ENCODE measurements around the gene C10orf62. TPM values are rescaled to one million over a fixed set of nuclear protein-coding genes. Genes with fewer than 3 reads are reported as not detected.
"Not testable (repeated sequence)": the region's sequence is repeated elsewhere in the genome, so short reads cannot be mapped to it uniquely, and the experiment has no call there.

C10orf62 gene
- total RNA-seq, 4 donors from 2014 or later: 0.46 TPM; not detected in 3

DNA sequence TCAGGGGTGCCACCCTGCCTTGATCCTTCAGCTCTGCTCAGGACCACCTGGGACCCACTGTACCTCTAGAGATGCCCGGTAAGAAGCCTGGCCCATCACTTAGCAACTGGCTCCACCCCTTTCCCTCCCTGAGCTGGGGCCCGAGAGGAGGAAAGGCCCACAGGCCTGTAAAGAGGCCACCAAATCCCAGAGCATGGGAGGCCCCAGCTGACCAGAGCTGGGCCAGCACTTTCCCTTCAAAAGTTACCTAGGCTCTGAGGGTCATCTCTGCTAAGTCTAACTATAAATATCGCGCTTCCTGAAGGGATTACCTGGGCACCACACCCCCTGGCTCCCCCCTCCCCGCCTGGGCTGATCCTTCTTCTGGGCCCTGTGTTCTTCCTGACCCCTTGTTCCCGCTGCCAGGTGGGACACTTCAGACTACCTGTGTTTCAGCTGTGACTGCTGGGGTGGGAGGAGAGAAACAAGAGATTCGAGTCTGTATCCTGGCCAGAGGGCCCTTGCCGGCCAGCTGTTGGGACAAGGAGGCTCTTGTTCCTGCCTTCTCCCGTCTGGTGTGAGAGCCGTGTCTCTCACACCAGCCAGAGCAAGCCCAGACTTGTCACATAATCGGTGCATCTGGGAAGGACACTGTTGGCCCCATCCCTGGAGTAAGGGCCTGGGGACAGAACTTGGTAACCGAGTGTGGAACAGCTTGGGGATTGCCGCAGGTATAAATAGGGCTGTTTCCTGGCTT lies 39.8 kb upstream of the C10orf62 start:
- Histone ChIP-seq H3K4me3 (no peak overlapping the region), H3K27ac (replicated peaks in 1 of 4) (peak overlapping the region; percentile 41 to 55 (median 46)), H3K27me3 (no peaks in the 10 kb centered on the region), H3K9me3 (no peaks in the 10 kb centered on the region), H3K4me1 (peaks cover 34 to 45% (median 40%) of the 10 kb centered on the region in 4 donors), H3K36me3 (no peaks in the 10 kb centered on the region)
- WGBS: 63% methylated on average over 13 of the region's 13 CpGs
- DNase-seq (ENCODE audit: extremely low spot score): no peak
- TF ChIP-seq POLR2A (IDR thresholded peaks at IDR 0.05; ENCODE audit: low read depth) (no peak), POLR2AphosphoS5 (IDR thresholded peaks at IDR 0.05) (no peak), EP300 (IDR thresholded peaks at IDR 0.05) (no peak)
- TF ChIP-seq, protein P1, sequence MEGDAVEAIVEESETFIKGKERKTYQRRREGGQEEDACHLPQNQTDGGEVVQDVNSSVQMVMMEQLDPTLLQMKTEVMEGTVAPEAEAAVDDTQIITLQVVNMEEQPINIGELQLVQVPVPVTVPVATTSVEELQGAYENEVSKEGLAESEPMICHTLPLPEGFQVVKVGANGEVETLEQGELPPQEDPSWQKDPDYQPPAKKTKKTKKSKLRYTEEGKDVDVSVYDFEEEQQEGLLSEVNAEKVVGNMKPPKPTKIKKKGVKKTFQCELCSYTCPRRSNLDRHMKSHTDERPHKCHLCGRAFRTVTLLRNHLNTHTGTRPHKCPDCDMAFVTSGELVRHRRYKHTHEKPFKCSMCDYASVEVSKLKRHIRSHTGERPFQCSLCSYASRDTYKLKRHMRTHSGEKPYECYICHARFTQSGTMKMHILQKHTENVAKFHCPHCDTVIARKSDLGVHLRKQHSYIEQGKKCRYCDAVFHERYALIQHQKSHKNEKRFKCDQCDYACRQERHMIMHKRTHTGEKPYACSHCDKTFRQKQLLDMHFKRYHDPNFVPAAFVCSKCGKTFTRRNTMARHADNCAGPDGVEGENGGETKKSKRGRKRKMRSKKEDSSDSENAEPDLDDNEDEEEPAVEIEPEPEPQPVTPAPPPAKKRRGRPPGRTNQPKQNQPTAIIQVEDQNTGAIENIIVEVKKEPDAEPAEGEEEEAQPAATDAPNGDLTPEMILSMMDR (IDR thresholded peaks at IDR 0.05): no peak
- intact Hi-C loops (cut with DNase I): loop anchor here (5.0 kb wide), 2 partner anchors 52 to 147 kb away; partner anchors contain the start of genes MMS19, RRP12 and UBTD1

DNA sequence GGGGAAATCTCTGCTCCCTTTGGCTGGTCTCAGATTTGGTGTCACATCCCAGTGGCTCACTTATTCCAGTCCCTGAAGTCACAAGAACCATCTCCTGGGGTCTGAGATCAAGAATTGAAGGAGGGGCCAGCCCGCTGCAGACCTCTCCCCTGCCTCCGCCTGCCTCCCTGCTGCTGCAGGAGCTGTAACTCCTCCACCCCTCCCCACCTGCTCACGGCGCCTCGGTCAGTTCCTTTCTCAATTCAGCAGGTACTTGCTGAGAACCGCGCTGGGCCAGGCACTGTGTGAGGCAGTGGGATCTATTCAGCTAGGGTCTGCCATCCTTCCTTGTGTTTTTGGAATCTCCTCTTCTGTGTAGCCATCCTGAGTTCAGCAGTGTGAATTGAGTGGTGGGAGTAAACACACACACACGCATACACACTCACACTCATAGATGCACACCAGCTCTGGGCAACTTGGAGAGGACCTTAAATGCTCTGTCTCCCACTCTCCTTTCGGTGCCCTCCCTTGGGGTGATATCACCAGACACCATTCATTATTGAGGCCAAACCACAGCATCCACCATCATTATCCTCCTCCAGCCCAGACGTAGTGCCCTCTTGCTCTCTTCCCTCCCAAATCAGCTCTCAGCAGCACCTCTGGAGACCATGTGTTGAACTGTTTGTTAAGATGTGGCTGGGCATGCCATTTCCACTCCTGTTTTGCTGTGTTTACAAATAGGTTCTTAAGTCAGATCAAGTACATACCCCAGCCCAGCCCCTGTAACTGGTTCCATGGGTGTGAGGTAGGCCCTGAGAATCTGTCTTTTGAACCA lies 39.0 kb upstream of the C10orf62 start:
- Histone ChIP-seq H3K9me3 (no peaks in the 10 kb centered on the region), H3K36me3 (no peaks in the 10 kb centered on the region), H3K4me3 (no peak overlapping the region), H3K27me3 (no peaks in the 10 kb centered on the region), H3K27ac (replicated peaks in 1 of 4) (peak overlapping the region; percentile 41 to 55 (median 46)), H3K4me1 (peaks cover 34 to 45% (median 40%) of the 10 kb centered on the region in 4 donors)
- intact Hi-C loops (cut with DNase I): loop anchor here (5.0 kb wide), 2 partner anchors 53 to 148 kb away; partner anchors contain the start of genes MMS19, RRP12 and UBTD1
- DNase-seq (ENCODE audit: extremely low spot score): no peak
- 80% methylated on average over 8 of the region's 10 CpGs for WGBS
- TF ChIP-seq, protein P1 (IDR thresholded peaks at IDR 0.05): no peak
- TF ChIP-seq EP300 (IDR thresholded peaks at IDR 0.05) (no peak), POLR2A (IDR thresholded peaks at IDR 0.05; ENCODE audit: low read depth) (no peak), POLR2AphosphoS5 (IDR thresholded peaks at IDR 0.05) (no peak)

DNA sequence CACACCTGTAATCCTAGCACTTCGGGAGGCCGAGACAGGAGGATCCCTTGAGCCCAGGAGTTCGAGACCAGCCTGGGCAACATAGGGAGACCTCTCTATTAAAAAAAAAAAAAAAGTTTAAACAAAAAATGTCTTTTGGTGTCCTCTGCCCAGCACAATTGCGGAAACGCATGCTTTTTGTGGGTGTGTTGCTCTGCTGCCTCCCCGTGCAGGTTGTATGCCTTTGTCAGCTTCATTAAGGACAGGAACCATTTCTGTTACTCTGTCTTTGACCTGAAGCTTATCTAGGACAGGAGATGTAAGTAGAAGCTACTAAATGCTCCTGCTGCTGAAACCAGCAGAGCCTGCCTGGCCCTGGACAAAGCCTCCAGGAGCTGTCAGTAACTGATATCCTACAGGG lies 38.2 kb upstream of the C10orf62 start:
- intact Hi-C loops (cut with DNase I): loop anchor here (5.0 kb wide), 2 partner anchors 54 to 149 kb away; partner anchors contain the start of genes MMS19, RRP12 and UBTD1
- WGBS: 81% methylated on average over 6 of the region's 6 CpGs
- H3K4me1 ChIP-seq: peaks cover 34 to 45% (median 40%) of the 10 kb centered on the region in 4 donors
- TF ChIP-seq EP300 (IDR thresholded peaks at IDR 0.05) (no peak), POLR2AphosphoS5 (IDR thresholded peaks at IDR 0.05) (no peak), POLR2A (IDR thresholded peaks at IDR 0.05; ENCODE audit: low read depth) (no peak)
- TF ChIP-seq, protein P1 (IDR thresholded peaks at IDR 0.05): no peak
- no peak for DNase-seq (ENCODE audit: extremely low spot score)
- no peaks in the 10 kb centered on the region for H3K36me3 ChIP-seq
- H3K27ac ChIP-seq (replicated peaks in 1 of 4): no peak overlapping the region
- no peaks in the 10 kb centered on the region for H3K27me3 ChIP-seq
- H3K9me3 ChIP-seq: no peaks in the 10 kb centered on the region
- H3K4me3 ChIP-seq: no peak overlapping the region

DNA sequence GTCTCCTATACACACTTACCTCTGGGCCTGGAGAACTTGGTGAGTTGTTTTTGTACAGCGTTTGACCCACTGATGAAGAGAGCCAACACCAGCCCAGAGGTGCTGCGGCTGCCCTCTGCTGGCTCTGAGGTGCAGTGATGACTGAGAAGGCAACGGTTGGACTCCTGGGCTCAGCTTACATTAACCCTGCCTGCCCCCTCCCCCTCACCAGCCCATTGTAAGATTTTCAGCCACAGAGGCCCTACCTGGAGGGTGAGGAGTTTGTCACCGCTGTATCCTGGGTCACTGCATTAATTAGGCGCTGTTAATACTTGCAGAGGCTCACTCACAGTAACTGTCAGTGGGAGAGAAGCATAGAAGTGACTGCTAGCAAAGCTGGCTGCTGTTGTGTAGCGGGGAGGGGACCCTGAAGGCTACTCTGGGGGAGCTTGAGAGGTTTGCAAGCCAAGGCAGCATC lies 35.9 kb upstream of the C10orf62 start:
- Histone ChIP-seq H3K9me3 (no peaks in the 10 kb centered on the region), H3K4me3 (no peak overlapping the region), H3K27ac (replicated peaks in 1 of 4) (peak overlapping the region in 1 of 4 donors; percentile 3), H3K4me1 (peaks cover 24 to 31% (median 28%) of the 10 kb centered on the region in 4 donors), H3K36me3 (no peaks in the 10 kb centered on the region), H3K27me3 (no peaks in the 10 kb centered on the region)
- WGBS: 37% methylated on average over 4 of the region's 6 CpGs
- intact Hi-C loops (cut with DNase I): loop anchor here (1.0 to 5.0 kb wide), 3 partner anchors 56 to 151 kb away; partner anchors contain the start of genes MMS19, RRP12 and UBTD1
- TF ChIP-seq, protein P1 (IDR thresholded peaks at IDR 0.05): peak; percentile 76 to 90 (median 87)
- peak; percentile 29 to 73 for TF ChIP-seq POLR2AphosphoS5 (IDR thresholded peaks at IDR 0.05)
- no peak for TF ChIP-seq POLR2A (IDR thresholded peaks at IDR 0.05; ENCODE audit: low read depth)
- DNase-seq (ENCODE audit: extremely low spot score): no peak

DNA sequence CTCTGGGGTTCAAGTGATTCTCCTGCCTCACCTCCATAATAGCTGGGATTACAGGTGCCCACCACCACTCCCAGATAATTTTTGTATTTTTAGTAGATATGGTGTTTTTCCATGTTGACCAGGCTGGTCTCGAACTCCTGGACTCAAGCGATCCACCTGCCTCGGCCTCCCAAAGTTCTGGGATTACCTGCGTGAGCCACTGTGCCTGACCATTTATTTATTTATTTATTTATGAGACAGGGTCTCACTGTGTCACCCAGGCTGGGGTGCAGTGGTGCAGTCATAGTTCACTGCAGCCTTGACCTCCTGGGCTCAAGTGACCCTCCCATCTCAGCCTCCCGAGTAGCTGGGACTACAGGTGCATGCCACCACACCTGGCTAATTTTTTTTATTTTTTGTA lies 35.2 kb upstream of the C10orf62 start:
- not testable (repeated sequence) for H3K27me3 ChIP-seq; H3K27ac ChIP-seq (replicated peaks in 1 of 4); H3K36me3 ChIP-seq; H3K9me3 ChIP-seq; DNase-seq (ENCODE audit: extremely low spot score); H3K4me3 ChIP-seq
- intact Hi-C loops (cut with DNase I): loop anchor here (5.0 kb wide), 2 partner anchors 57 to 152 kb away; partner anchors contain the start of genes MMS19, RRP12 and UBTD1
- H3K4me1 ChIP-seq: peaks cover 20 to 24% (median 23%) of the 10 kb centered on the region in 4 donors
- 96% methylated on average over 5 of the region's 5 CpGs for WGBS

DNA sequence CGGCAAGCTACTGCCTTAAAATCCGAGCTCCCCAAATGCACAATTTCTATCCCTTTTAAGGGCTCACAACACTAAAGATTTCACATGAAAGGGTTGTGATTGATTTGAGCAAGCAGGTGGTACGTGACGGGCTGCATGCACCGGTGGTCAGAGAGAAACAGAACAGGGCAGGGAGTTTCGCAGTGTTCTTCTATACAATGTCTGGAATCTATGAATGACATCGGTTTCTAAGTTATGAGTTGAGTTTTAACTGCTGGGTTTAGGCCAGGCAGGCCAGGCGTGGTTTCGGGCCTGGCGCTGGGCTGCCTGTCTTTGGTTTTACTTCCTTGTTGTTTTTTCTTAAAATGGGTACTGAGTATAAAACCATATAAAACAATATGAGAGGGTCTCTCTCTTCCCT lies 34.0 kb upstream of the C10orf62 start:
- 92% methylated on average over 7 of the region's 10 CpGs for WGBS

DNA sequence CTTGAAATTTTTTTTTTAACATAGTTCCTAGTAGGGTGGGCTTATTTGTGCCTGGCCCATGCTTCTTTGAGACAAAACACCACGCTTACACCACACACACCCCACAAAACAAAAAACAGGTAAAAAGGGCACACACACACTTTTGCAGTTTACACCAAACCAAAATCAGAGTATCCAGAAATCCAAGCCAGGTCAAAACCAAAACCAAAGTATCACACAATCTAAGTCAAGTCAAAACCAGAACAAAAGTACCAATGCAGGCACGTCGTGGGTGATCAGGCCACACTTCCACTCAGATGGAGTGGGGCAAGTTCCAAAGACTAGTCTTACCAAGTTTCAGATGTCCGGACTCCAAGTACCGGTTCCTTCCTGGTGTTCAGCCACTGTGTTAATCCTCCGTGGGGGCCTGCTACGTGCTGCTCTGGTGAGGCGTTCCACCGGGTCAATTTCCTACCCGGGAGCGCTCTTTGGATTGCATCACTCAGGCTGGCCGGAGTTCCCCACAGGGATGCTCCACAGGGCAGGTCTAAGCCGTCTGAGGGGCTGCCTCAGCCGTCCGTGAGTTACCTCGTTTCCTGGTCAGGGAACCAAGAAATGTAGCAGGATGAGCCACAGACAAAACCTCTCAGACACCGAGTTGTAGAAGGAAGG lies 28.7 kb upstream of the C10orf62 start:
- H3K4me1 ChIP-seq; intact Hi-C loops (cut with DNase I); H3K36me3 ChIP-seq; H3K9me3 ChIP-seq; DNase-seq (ENCODE audit: extremely low spot score); H3K27me3 ChIP-seq: not testable (repeated sequence)
- 94% methylated on average over 15 of the region's 17 CpGs for whole genome bisulfite sequencing
- H3K4me3 ChIP-seq: peak overlapping the region in 1 of 4 donors; percentile 24
- H3K27ac ChIP-seq (replicated peaks in 1 of 4): peak overlapping the region in 1 of 4 donors; percentile 25

More for the DNA sequence above, 34.0 kb upstream of the C10orf62 start:
- H3K4me3 ChIP-seq; H3K27me3 ChIP-seq; DNase-seq (ENCODE audit: extremely low spot score); H3K36me3 ChIP-seq; H3K27ac ChIP-seq (replicated peaks in 1 of 4); intact Hi-C loops (cut with DNase I); H3K9me3 ChIP-seq: not testable (repeated sequence)
- H3K4me1 ChIP-seq: peaks cover 10 to 13% (median 12%) of the 10 kb centered on the region in 4 donors
